Mucosa of descending colon (tissue), 3 donors: ENCODE results near the gene ZNF133. TPM values are rescaled to one million over a fixed set of nuclear protein-coding genes. Genes with fewer than 3 reads are reported as not detected.

Experiments
- ATAC-seq: fragments of 200-7000 bp; cut with Tn5 transposase; one replicate; pipeline ENCODE4 v1.9.1; 2020; ENCODE audit warnings: mild to moderate bottlenecking, moderate library complexity
- DNase-seq, 3 donors: peaks; one replicate each; pipeline ENCODE4 v3.0.0-alpha.2; 2020
- H3K36me3 ChIP-seq: fragments of 200-600 bp; one replicate; pipeline ENCODE4 v1.8.0; 2021; ENCODE audit warnings: low read depth, mild to moderate bottlenecking
- H3K4me1 ChIP-seq: fragments of 200-600 bp; one replicate; pipeline ENCODE4 v1.8.0; 2021; ENCODE audit warnings: low read depth, mild to moderate bottlenecking
- H3K4me3 ChIP-seq: fragments of 200-600 bp; one replicate; pipeline ENCODE4 v1.8.0; 2021; ENCODE audit warnings: mild to moderate bottlenecking
- H3K9me3 ChIP-seq: fragments of 200-600 bp; one replicate; pipeline ENCODE4 v1.8.0; 2021; ENCODE audit warnings: mild to moderate bottlenecking
- CTCF ChIP-seq: fragments of 200-600 bp; IDR thresholded peaks from one replicate; pipeline ENCODE4 v1.8.0; 2022; ENCODE audit warnings: antibody characterized with exemption, mild to moderate bottlenecking
- intact Hi-C, 2 donors: fragments of 100-400 bp; cut with DNase I in 1 of 2; cut with micrococcal nuclease in 1 of 2; formaldehyde crosslinking; loops; one replicate each; pipeline versions ENCODE4 v1.11.0 to v1.11.1; 2022; cut with DNase I, micrococcal nuclease
- total RNA-seq, 3 donors: library from RNA; stranded (reverse); fragmentation: NEBNext Ultra II Directional in 2 of 3; extraction: Animal tissue kit (Norgen Biotek cat#: 25700) in 2 of 3; gene quantifications; one replicate each; pipeline versions ENCODE4 v1.2.1 to v1.2.4, GENCODE V29; 2021 to 2023
- donor health status: DM: no; HTN: no; CAD: no; lungs with moderate emphysema.
- donor health status: DM: no; HTN: no; CAD: no.
- donor health status: DM: no; HTN: yes; CAD: no.

ZNF133 gene
- total RNA-seq, 3 donors from 2014 or later, result 6.1 to 14.3 (median 11.8) TPM

DNA sequence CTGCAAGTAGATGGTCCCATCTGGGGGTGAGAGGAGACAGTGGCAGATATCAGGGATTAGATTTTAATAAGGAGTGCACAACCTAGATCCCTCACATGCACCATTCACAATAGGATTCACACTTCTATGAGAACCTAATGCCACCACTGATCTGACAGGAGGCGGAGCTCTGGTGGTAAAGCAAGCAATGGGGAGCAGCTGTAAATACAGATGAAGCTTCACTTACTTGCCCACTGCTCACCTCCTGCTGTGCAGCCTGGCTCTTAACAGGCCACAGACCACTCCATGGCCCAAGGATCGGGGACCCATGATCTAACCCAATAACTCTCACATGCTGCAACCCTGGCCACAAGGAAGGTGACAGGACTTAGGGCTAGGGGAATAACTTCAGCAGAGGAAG lies 75.4 kb downstream of the ZNF133 start:
- ATAC-seq, result no peak

GRCh38 chr20:18364768-18365167 lies 76.4 kb downstream of the ZNF133 start:
- DNase-seq (no peak), ATAC-seq (no peak)
- Histone ChIP-seq H3K4me1 (no peaks in the 10 kb centered on the region), H3K4me3 (no peak overlapping the region), H3K36me3 (no peaks in the 10 kb centered on the region), H3K9me3 (no peaks in the 10 kb centered on the region)
- no peak for TF ChIP-seq CTCF
- intact Hi-C loops, result no loop called here

More for the DNA sequence above, 75.4 kb downstream of the ZNF133 start:
- DNase-seq, result no peak
- intact Hi-C loops, result no loop called here
- Histone ChIP-seq H3K36me3 (no peaks in the 10 kb centered on the region), H3K4me3 (no peak overlapping the region), H3K4me1 (no peaks in the 10 kb centered on the region), H3K9me3 (no peaks in the 10 kb centered on the region)
- no peak for TF ChIP-seq CTCF

Other genes starting within 250 kb of the ZNF133 start
- 10 to 100 TPM; 11.5 to 36.3 (median 15.2) TPM for gene OVOL2, start 230.6 kb upstream of the ZNF133 start, total RNA-seq
- 10 to 100 TPM; 13.0 to 23.4 (median 16.6) TPM for gene KAT14, start 150.7 kb upstream of the ZNF133 start, total RNA-seq
- 10 to 100 TPM; 13.6 to 25.6 (median 14.7) TPM for gene PET117, start 150.7 kb upstream of the ZNF133 start, total RNA-seq
- gene DZANK1, start 178.5 kb downstream of the ZNF133 start, total RNA-seq, result 1 to 10 TPM; 2.4 to 2.7 (median 2.6) TPM
- gene POLR3F, start 178.9 kb downstream of the ZNF133 start, total RNA-seq, result 1 to 10 TPM; 5.3 to 9.1 (median 6.6) TPM
- 10 to 100 TPM in 1 of 3 donors, 1 to 10 TPM in 2; 8.8 to 11.1 (median 9.5) TPM for gene RBBP9, start 208.7 kb downstream of the ZNF133 start, total RNA-seq
- 10 to 100 TPM; 32.4 to 54.3 (median 51.0) TPM for gene SEC23B, start 219.4 kb downstream of the ZNF133 start, total RNA-seq